HG03565 (cell line): ENCODE data around the gene IGSF9B.

Experiments used
- ATAC-seq: cut with Tn5 transposase; IDR thresholded peaks from one replicate; pipeline ENCODE4 v1.9.1; 2021; ENCODE audit warnings: mild to moderate bottlenecking, moderate library complexity; ENCODE audit not compliant: unreplicated experiment

IGSF9B gene

GRCh38 chr11:133921513-133921912 lies 35.3 kb downstream of the IGSF9B start:
- no peak for ATAC-seq

GRCh38 chr11:133921026-133921425 lies 35.7 kb downstream of the IGSF9B start:
- ATAC-seq = no peak

GRCh38 chr11:133920109-133920990 lies 36.4 kb downstream of the IGSF9B start:
- ATAC-seq = no peak

- no peak for ATAC-seq
Observed at GRCh38 chr11:133919330-133920108, 37.2 kb downstream of the IGSF9B start.

- ATAC-seq = no peak
Observed at GRCh38 chr11:133918608-133919260, 38.0 kb downstream of the IGSF9B start.

GRCh38 chr11:133917921-133918607 lies 38.7 kb downstream of the IGSF9B start:
- ATAC-seq = no peak

GRCh38 chr11:133916784-133917440 lies 39.9 kb downstream of the IGSF9B start:
- ATAC-seq = no peak

- ATAC-seq = no peak
Observed at GRCh38 chr11:133913761-133914160, 43.0 kb downstream of the IGSF9B start.

- peak; percentile 46 for ATAC-seq
Observed at GRCh38 chr11:133911171-133911570, 45.6 kb downstream of the IGSF9B start.

- no peak for ATAC-seq
Observed at GRCh38 chr11:133910101-133910500, 46.7 kb downstream of the IGSF9B start.

GRCh38 chr11:133908827-133909226 lies 47.9 kb downstream of the IGSF9B start:
- ATAC-seq = no peak

GRCh38 chr11:133907841-133908241 lies 48.9 kb downstream of the IGSF9B start:
- no peak for ATAC-seq

GRCh38 chr11:133907216-133907615 lies 49.6 kb downstream of the IGSF9B start:
- ATAC-seq = no peak

- no peak for ATAC-seq
Observed at GRCh38 chr11:133906746-133907145, 50.0 kb downstream of the IGSF9B start.

GRCh38 chr11:133906241-133906640 lies 50.5 kb downstream of the IGSF9B start:
- no peak for ATAC-seq

- ATAC-seq = no peak
Observed at GRCh38 chr11:133905677-133906156, 51.1 kb downstream of the IGSF9B start.

- ATAC-seq = no peak
Observed at GRCh38 chr11:133904818-133905515, 51.8 kb downstream of the IGSF9B start.

- no peak for ATAC-seq
Observed at GRCh38 chr11:133903875-133904817, 52.6 kb downstream of the IGSF9B start.
